Choroid plexus epithelial cell (primary cell): ENCODE data around the gene FGD1.
"Not testable (repeated sequence)": the region's sequence is repeated elsewhere in the genome, so short reads cannot be mapped to it uniquely, and the experiment has no call there.

Source experiments
- DNase-seq: peaks from one replicate; pipeline ENCODE4 v3.0.0-alpha.2; 2010; ENCODE audit warnings: low read depth
- H3K4me3 ChIP-seq: 2 replicates; pipeline ENCODE4 v1.5.1; 2011; ENCODE audit warnings: low read depth, mild to moderate bottlenecking, control low read depth, low read length, moderate library complexity
- TF ChIP-seq, protein P1 (sequence below): conservative IDR thresholded peaks from 2 replicates; pipeline ENCODE4 v1.5.1; 2011; ENCODE audit warnings: low read depth, mild to moderate bottlenecking, control low read depth, inconsistent platforms, low read length, moderate library complexity

Gene FGD1

DNA sequence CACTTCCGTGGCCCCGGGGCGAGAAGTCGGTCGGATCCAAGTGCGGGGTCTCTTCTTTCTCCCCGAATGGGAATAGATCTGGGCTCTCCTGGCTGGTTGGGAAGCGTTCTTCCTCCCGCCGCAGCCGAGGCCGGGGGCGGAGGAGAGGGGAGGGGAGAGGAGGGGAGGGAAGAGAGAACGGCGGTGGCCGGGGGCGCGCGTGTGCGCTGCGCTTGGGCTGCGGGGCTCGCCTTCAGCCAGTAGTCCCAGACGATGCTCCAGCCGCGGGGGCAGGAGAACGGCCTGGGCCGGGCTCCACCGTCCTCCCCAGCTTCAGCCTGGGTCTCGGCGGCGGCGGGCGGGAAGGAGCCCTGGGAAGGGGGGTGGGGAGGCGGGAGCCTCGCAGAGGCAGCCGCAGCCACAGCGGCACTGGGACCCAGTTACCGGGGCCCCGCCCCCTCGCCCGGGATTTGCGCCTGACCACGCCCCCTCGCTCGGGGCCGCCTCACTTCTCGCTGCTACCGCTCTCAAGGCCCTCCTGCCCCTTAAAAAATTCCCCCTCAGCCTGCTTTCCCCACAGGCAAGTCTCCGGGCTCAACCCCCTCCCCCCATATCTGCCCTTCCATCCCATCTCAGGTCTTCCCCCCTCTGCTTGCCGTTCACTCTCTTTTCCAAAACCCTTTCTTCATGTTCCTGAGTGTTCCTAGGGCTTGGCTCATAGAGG lies at the start of gene FGD1:
Gene FGD1 (minus strand): TSS at position 421 of the 703 bp plus-strand sequence. CDS start 802 bp downstream, outside the sequence.
- TF ChIP-seq, protein P1, sequence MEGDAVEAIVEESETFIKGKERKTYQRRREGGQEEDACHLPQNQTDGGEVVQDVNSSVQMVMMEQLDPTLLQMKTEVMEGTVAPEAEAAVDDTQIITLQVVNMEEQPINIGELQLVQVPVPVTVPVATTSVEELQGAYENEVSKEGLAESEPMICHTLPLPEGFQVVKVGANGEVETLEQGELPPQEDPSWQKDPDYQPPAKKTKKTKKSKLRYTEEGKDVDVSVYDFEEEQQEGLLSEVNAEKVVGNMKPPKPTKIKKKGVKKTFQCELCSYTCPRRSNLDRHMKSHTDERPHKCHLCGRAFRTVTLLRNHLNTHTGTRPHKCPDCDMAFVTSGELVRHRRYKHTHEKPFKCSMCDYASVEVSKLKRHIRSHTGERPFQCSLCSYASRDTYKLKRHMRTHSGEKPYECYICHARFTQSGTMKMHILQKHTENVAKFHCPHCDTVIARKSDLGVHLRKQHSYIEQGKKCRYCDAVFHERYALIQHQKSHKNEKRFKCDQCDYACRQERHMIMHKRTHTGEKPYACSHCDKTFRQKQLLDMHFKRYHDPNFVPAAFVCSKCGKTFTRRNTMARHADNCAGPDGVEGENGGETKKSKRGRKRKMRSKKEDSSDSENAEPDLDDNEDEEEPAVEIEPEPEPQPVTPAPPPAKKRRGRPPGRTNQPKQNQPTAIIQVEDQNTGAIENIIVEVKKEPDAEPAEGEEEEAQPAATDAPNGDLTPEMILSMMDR, result no peak
- H3K4me3 ChIP-seq, result peak within 1 kb of the TSS; percentile 67
- peak; percentile 51 for DNase-seq

DNA sequence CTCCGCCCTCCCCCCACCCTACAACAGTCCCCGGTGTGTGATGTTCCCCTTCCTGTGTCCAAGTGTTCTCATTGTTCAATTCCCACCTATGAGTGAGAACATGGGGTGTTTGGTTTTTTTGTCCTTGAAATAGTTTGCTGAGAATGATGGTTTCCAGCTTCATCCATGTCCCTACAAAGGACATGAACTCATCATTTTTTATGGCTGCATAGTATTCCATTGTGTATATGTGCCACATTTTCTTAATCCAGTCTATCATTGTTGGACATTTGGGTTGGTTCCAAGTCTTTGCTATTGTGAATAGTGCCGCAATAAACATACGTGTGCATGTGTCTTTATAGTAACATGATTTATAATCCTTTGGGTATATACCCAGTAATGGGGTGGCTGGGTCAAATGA lies 46.2 kb upstream of the FGD1 start:
- not testable (repeated sequence) for DNase-seq

DNA sequence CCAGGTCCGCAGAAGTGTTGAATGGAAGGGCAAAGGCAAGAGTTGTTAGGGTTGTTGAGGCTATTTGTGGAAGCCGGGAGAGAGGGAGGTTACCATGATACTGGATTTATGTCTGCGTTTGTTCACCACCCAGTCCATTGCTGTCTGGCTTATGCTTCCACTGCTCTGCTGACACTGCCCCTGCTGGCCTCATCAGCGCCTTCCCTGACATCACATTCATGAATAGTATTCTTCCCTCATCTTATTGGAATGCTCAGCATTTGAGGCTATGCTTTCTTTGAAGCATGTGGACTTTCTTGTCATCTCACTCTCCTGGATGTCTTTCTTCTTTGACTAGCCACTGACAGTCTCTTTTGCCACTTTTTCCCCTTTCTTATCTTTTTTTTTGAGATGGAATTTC lies 44.3 kb upstream of the FGD1 start:
- TF ChIP-seq, protein P1, result peak; percentile 47

More for the DNA sequence above, 46.2 kb upstream of the FGD1 start:
- H3K4me3 ChIP-seq, result not testable (repeated sequence)

DNA sequence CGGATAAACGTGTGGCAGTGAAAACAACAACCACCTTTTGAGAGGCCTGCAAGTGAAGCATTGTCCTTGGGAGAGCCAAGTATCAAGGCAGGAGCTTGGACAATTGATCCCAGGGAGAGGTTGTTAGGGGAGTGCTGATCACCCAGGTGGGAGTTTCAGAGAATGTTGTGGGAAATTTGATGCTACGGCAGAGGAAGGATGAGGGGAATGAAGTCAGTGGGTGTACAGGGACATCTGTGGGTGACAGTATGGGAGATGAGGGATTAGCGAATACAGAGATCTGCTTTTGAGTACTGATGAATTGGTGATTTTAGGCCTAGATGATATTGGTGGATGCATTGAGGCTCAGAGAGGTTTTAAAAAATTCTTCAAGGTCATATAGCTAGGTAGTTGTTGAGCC lies 38.2 kb upstream of the FGD1 start:
- no peak for DNase-seq
- TF ChIP-seq, protein P1, result no peak
- no peak overlapping the region for H3K4me3 ChIP-seq

More for the DNA sequence above, 44.3 kb upstream of the FGD1 start:
- peak; percentile 80 for DNase-seq
- H3K4me3 ChIP-seq, result no peak overlapping the region

DNA sequence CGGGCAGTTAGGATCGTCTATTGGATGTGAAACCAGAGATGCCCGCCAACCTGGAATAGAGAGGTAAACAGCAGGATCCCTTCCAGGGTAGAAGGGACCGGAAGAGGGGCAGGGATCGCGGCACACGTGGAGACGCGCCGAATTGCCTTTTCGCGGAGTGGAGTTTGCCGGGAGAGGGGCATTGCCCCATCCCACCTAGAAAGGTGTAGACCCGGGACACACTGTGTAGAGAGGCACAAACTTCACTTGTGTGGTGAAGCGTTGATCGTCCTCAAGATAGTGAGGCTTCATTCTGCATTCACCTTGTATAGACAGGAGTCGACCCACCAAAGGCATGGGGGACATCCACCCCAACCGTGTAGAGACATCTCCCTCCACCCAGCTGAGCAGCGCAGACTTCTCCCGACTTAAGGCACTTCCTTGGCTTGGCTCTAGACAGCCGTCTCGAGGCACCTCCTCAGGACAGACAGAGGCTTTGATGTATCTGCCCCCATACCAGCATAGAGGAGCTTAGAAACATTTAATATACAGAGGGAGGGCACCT lies 34.4 kb upstream of the FGD1 start:
- DNase-seq, result peak; percentile 4
- peak overlapping the region; percentile 77 for H3K4me3 ChIP-seq
- TF ChIP-seq, protein P1, result no peak

DNA sequence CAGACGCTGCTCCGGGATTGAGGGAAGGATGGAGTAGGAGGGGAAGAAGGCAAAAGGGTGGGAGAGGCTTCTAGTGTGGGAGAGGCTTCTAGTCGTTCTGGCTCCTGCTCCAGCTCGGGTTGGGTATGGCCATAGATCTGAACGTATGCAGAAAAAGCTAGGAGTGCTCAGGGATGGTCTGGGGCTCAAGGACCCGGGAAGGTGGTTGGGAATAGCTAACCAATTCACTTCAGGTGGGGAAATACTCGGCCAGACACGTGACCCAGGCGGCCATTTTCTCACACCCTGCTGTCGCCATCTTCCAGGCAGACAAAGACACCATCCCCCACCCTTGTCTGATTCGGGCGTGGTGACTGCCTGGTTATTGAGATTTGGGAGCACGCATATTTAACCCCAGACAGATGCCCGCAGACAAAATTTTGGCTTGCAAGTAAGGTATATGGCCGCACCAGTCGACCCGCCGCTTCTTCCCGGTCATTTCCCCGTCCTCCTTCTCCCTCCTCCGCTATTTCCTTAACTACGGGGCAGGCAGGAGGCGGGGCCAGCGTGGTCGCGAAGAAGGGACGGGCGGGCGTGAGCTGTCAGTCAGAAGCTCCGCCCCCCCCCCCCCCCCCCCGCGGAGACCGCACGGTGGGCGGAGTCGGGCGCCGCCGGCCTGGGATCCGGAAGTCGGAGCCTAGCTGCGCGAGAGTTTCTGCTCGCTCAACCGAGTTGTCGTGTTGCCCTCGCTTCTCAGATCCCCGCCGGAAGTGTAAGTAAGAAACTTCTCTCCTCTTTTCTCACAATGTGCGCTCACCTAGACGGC lies 33.7 kb upstream of the FGD1 start, which contains the start of gene GNL3L:
Gene GNL3L (plus strand): TSS at position 668 of the 805 bp plus-strand sequence. CDS start 2,348 bp downstream, outside the sequence.
- peak; percentile 89 for DNase-seq
- H3K4me3 ChIP-seq, result peak within 1 kb of the TSS; percentile 77
- TF ChIP-seq, protein P1, result no peak

DNA sequence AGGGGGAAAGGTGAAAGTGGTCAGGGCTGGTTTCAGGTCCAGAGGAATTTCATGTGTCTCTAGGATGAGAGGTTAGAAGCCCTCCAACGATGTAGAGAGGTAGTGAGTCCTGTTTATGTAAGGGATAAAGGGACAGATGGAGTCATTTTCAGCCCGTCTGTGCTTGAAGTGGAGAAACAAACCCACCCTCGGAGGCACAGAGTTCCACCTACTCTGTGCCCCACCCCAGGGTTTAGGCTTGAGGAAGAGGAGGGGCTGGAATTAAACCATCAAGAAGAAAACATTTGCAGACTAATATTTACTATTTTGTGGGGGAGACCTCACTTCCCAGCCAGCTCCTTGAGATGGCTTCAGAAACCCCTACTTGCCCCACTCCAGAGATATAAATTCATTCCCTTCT lies 33.1 kb upstream of the FGD1 start:
- DNase-seq, result no peak
- H3K4me3 ChIP-seq, result peak overlapping the region; percentile 61
- TF ChIP-seq, protein P1, result no peak
